GM19328 (cell line): ENCODE measurements around the gene GSTA2.
"Not testable (repeated sequence)": the region's sequence is repeated elsewhere in the genome, so short reads cannot be mapped to it uniquely, and the experiment has no call there.

Source experiments
- ATAC-seq: cut with Tn5 transposase; IDR thresholded peaks from one replicate; pipeline ENCODE4 v1.9.1; 2021; ENCODE audit warnings: mild to moderate bottlenecking, moderate library complexity; ENCODE audit not compliant: unreplicated experiment

Gene GSTA2

DNA sequence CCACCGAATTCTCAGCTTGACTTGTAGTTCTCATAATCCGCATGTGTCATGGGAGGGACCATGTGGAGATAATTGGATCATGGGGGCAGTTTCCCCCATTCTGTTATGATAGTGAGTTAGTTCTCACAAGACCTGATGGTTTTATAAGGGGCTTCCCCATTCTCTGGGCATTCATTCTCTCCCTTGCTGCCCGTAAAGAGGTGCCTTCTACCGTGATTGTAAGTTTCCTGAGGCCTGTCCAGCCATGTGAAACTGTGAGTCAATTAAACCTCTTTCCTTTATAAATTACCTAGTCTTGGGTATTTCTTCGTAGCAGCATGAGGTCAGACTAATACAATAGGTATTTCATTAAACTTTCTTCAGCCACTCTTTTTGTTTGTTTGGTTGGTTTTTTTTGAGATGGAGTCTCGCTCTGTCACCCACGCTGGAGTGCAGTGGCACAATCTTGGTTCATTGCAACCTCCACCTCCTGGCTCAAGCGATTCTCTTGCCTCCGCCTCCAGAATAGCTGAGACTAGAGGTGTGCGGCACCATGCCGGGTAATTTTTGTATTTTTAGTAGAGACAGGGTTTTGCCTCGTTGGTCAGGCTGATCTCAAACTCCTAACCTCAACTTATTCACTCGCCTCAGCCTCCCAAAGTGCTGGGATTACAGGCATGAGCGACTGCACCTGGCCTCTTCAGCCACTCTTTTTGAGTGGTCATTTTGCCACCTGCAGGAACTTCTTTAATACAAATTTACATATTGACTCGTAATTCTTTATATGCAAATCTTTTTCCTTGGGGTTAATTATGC, 36.3 kb downstream of the GSTA2 start:
- no peak for ATAC-seq

- no peak for ATAC-seq
Measured at GRCh38 chr6:52726193-52726542, 37.1 kb downstream of the GSTA2 start.

DNA sequence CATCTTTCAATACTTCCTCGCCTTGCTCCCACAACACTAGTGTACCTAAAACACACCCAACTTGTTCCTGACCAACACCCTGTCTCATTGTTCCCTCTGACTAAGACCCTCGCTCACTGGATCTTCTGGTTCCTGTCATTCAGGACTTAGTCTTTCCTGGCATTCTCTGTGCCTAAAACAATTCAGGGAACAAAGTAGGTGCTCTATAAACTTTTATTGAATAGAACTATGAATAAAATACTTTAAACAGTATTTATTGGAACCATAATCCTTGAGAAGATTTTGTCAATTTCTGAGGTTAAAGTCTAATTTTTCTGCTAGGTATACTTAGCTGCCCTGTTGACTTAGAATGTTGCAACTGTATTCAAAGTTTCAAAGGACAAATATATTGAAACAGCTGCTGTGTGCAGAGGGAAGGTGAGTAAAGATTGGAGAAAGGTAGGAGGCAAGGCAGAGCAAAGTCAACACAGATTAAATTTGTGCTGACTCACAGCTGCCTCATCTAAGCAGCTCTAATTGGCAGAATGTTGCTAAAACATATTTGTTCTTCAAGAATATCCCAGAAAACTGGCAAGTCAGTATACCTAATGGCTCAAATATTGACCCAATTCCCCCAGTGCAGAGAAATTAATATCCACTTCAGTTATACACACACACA, 37.6 kb downstream of the GSTA2 start:
- ATAC-seq, result no peak

DNA sequence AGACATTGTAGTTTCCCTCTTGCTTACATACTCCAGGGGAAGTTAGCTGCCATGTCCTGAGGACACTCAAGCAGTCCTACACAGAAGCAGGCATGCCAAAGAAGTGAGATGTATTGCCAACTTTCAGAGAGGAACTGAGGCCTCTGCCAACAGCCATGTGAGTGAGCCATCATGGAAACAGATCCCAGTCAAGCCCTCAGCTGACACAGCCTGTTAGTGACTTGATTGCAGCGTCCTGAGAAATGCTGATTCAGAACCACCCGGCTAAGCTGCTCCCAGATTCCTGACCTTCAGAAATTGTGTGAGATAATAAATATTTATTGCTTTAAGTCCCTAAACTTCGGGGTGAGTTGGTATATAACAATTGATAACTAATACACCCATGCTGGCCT, 38.1 kb downstream of the GSTA2 start:
- ATAC-seq, result no peak

DNA sequence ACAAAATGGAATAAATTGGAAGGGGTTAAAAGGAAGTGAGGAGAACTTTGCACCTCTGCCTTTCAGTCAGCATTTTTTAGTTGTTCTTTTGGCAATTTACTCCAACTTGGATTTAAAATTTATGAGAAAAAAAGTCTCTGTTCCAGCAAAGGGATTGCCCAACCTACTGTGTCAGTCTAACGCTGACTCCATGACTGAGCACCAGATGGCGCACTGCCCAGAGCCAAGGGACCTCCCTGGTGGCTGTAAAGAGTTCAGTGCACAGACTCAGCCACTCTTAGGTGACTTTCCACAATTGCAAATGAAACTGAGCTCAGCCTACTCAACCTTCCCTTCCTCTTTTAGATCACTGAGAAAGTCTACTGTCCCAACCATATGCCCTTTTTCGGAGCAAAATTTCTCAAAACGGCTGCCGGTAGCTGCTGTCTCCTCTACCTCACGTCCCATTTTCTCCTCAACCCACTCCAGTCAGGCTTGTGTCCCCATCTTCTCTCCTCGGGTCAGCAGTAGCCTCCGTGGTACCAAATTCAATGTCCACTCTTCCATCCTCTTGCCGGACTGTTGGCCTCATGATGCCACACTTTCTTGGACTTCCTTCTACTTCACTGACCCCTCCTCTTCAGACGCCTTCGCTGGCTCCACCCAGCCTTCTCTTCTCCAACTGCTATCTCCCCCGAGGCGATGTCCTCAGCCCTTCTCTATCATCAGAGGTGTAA, 38.7 kb downstream of the GSTA2 start:
- peak; percentile 100 for ATAC-seq

DNA sequence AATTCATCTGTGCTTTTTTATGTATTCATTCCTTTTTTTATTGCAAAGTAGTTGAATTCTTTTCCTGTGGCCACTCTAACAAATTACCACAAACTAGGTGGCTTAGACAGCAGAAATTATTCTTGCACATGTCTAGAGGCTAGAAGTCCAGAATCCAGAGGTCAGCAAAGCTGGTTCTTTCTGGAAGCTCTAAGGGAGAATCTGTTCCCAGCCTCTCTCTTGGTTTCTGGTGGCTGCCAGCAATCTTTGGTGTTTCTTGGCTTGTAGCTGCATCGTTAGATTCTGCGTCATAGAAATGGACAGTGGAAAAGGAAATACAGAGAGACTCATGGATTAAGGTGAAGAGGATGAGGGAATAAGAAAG, 39.3 kb downstream of the GSTA2 start:
- no peak for ATAC-seq

DNA sequence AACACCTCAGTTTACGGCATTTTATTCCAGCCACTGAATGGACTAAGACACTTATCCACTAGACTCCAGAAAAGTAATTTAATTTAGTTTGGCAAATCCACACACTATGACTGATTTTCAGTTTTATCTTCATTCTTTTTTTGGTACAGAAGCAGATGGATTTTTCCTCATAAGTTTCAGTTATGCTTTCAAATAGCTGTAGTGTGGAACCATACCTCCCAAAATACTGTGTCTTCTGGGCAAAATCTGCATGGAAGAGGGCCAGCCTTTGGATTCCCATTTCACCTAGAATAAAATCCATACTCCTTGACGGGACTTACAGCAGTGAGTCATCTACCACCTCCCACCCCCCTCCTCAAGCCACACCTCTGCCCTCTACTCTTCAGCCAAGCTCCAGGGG, 43.0 kb downstream of the GSTA2 start:
- no peak for ATAC-seq

- no peak for ATAC-seq
Measured at GRCh38 chr6:52718550-52718949, 44.7 kb downstream of the GSTA2 start.

- not testable (repeated sequence) for ATAC-seq
Measured at GRCh38 chr6:52714761-52715160, 48.5 kb downstream of the GSTA2 start.

GRCh38 chr6:52712136-52712535, 51.1 kb downstream of the GSTA2 start:
- ATAC-seq, result no peak

GRCh38 chr6:52707963-52708680, 55.2 kb downstream of the GSTA2 start:
- ATAC-seq, result no peak

DNA sequence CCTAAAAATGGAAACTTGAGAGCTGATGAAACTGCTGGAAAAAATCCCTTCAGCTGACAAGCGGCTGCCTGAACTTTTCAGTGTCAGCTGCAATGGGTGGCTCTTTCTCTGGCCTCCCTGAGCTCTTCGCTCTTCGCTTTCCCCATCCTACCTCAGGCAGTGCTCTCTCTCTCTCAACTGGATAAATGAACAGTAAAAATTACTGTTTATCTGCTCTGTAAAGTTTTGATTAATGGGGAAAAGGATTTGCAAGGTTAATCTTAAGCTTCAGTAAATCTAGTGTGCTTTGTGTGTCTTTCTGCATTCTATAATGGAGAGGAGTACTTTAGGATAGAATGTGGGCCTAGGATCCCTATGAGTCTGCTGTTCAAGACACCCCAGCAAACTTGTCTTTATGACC, 57.3 kb downstream of the GSTA2 start:
- ATAC-seq, result no peak

DNA sequence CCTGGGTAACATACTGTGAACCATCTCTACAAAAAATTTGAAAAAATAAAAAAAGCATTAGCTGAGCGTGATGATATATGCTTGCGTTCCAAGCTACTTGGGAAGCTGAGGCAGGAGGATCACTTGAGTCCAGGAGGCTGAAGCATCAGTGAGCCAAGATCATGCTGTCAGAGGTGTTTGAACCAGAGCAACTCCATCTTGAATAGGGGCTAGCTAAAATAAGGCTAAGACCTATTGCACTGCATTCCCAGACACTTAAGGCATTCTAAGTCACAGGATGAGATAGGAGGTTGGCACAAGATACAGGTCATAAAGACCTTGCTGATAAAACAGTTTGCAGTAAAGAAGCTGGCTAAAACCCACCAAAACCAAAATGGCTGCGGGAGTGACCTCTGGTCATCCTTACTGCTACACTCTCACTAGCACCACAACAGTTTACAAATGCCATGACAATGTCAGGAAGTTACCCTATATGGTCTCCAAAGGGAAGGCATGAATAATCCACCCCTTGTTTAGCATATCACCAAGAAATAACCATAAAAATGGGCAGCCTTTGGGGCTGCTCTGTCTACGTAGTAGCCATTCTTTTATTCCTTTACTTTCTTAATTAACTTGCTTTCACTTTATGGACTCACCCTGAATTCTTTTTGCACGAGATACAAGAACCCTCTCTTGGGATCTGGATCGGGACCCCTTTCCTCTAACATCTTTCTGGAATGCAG, 58.3 kb downstream of the GSTA2 start:
- ATAC-seq, result not testable (repeated sequence)

DNA sequence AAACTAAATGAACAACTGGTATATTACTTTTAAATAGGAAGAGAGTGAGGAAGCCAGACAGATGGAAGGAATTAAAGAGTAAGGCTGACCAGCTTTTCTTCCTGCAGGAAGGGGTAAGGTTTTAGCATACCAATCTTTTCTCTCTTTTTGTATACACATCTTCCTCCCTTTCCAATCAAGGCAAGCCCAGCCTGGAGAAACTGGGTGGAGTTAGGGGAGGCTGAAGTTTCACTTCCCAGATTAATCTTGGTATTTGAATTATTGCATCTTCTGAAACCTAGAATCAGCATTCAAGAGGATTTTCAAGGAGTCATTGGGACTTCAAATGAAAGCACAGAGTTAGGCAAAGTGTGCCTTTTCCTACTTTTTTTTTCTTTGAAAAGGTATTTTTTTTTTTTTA, 59.2 kb downstream of the GSTA2 start:
- no peak for ATAC-seq
